ENCODE measurements around the gene PRRT4. TPM values are rescaled to one million over a fixed set of nuclear protein-coding genes. Genes with fewer than 3 reads are reported as not detected.

The PRRT4 gene
- total and polyA plus RNA-seq, 2 of the 4 experiments (the other 2 are of a cell fraction) = not detected

DNA sequence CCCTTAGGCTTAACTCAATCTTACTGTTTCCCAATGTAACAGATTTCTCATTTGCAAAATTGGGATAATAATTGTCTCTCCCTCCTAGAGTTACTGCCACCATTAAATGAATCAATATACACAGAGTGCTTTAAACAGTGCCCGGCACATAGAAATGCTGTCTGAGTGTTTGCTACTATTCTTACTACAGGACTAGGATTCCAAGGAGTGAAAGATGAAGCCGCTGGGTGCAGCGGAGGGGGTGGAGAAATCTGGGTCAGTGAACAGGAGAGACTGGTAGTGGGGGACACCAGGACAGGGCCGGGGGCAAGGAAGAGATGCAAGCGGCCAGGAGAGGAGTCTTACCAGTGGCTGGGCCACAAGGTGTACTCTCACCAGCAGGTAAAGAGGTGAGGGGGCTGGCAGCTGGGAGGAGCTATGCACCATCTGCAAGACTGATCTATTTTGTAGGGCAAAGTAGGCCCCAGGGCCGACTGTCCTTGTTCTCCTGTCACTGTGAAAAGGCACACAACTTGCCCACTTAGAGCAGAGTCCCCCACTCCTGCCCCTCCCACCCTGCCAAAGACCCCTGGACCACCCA lies 18.5 kb upstream of the PRRT4 start:
- no peak overlapping the region for H3K9ac ChIP-seq (ENCODE audit: low read depth, low read length)
- H4K91ac ChIP-seq (ENCODE audit: insufficient read depth, low read depth, low read length) = no peak overlapping the region
- H2AFZ ChIP-seq (replicated peaks; ENCODE audit: low read length, poor library complexity) = no peak overlapping the region
- peaks cover 39% of the 10 kb centered on the region for H3K27me3 ChIP-seq (ENCODE audit: control insufficient read depth, insufficient read depth, low read length)
- H2BK20ac ChIP-seq (ENCODE audit: low read depth, low read length) = no peak overlapping the region
- 0 out of 2 replicates have a peak, but pooled peaks cover 2% of the 10 kb centered on the region for H3K9me3 ChIP-seq (ENCODE audit: control insufficient read depth, insufficient read depth, low read length)
- no peak overlapping the region for H2BK5ac ChIP-seq (ENCODE audit: low read depth, low read length, poor library complexity, severe bottlenecking)
- ChIA-PET POLR2A (ENCODE audit: unreplicated experiment) (no interaction called here), CTCF (interaction anchor here (1.2 to 1.5 kb wide), 2 partner anchors 18 to 32 kb away, joined by 3 to 5 read pairs; no protein-coding TSS in a partner anchor)
- no peaks in the 10 kb centered on the region for H3K9me1 ChIP-seq (ENCODE audit: insufficient read depth, low read length)
- H3K14ac ChIP-seq (replicated peaks; ENCODE audit: low read depth, low read length) = no peak overlapping the region
- WGBS, 2 experiments (ENCODE audit: extremely low coverage in 2 of 2, insufficient read length in 1 of 2) = 60% methylated on average over 2 of the region's 6 CpGs; no CpG with 5 or more reads in 1 of the 2 experiments
- H3K36me3 ChIP-seq (ENCODE audit: control insufficient read depth, insufficient read depth, low read length) = no peaks in the 10 kb centered on the region
- no peak overlapping the region for H2BK15ac ChIP-seq (ENCODE audit: low read depth, low read length)
- no peak overlapping the region for H3K18ac ChIP-seq (ENCODE audit: low read depth, low read length)
- H3K79me1 ChIP-seq (ENCODE audit: low read depth in 1 of 2, low read length in 2 of 2) = no peaks in the 10 kb centered on the region
- no peak overlapping the region for H3K27ac ChIP-seq (ENCODE audit: insufficient read depth, low read length)
- intact Hi-C loops (cut with micrococcal nuclease) = no loop called here
- in situ Hi-C loops (cut with MboI; ENCODE audit: low sequenced_read_pairs) = loop anchor here (5.0 kb wide), 1 partner anchor 33 kb away; no protein-coding TSS in a partner anchor
- TF ChIP-seq RAD21 (IDR thresholded peaks at IDR 0.05; ENCODE audit: low read length) (no peak), CHD1 (IDR thresholded peaks at IDR 0.05; ENCODE audit: low read depth, low read length) (no peak)
- no peak for ATAC-seq (ENCODE audit: low read depth)
- no peak for DNase-seq
- no peak overlapping the region for H3K4ac ChIP-seq (ENCODE audit: low read depth, low read length)
- H3K4me3 ChIP-seq (ENCODE audit: insufficient read depth, low read depth, low read length) = no peak overlapping the region
- no peaks in the 10 kb centered on the region for H3K4me1 ChIP-seq (ENCODE audit: control insufficient read depth, insufficient read depth, low read length)
- no peak overlapping the region for H3K4me2 ChIP-seq (ENCODE audit: low read depth, low read length)
- no peak overlapping the region for H3K23ac ChIP-seq (ENCODE audit: low read depth, low read length)
- no peak overlapping the region for H4K5ac ChIP-seq (ENCODE audit: low read depth, low read length)
- no peak overlapping the region for H2AK5ac ChIP-seq (ENCODE audit: low read depth, low read length)
- no peak overlapping the region for H2AK9ac ChIP-seq (replicated peaks; ENCODE audit: low read depth, low read length, poor library complexity)
- H2BK120ac ChIP-seq (ENCODE audit: low read depth, low read length) = no peak overlapping the region
- H3K56ac ChIP-seq (ENCODE audit: extremely low read depth, insufficient read depth, low read length) = no peak overlapping the region
- H4K20me1 ChIP-seq (ENCODE audit: insufficient read depth, low read length) = no peaks in the 10 kb centered on the region
- no peak overlapping the region for H4K8ac ChIP-seq (ENCODE audit: low read depth in 2 of 2, low read length in 2 of 2)
- dilution Hi-C loops (cut with HindIII; ENCODE audit: low sequenced_read_pairs, unreplicated experiment) = no loop called here
- no TSS peak for BruUV-seq (replicated peaks)

All from IMR-90 (cell line).